ENCODE results near the gene CATSPERE.

CATSPERE gene, protein sequence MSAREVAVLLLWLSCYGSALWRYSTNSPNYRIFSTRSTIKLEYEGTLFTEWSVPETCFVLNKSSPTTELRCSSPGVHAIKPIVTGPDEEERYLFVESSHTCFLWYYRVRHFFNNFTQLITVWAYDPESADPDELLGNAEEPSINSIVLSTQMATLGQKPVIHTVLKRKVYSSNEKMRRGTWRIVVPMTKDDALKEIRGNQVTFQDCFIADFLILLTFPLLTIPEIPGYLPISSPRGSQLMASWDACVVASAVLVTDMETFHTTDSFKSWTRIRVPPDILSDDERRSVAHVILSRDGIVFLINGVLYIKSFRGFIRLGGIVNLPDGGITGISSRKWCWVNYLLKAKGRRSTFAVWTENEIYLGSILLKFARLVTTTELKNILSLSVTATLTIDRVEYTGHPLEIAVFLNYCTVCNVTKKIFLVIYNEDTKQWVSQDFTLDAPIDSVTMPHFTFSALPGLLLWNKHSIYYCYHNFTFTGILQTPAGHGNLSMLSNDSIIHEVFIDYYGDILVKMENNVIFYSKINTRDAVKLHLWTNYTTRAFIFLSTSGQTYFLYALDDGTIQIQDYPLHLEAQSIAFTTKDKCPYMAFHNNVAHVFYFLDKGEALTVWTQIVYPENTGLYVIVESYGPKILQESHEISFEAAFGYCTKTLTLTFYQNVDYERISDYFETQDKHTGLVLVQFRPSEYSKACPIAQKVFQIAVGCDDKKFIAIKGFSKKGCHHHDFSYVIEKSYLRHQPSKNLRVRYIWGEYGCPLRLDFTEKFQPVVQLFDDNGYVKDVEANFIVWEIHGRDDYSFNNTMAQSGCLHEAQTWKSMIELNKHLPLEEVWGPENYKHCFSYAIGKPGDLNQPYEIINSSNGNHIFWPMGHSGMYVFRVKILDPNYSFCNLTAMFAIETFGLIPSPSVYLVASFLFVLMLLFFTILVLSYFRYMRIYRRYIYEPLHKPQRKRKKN

DNA sequence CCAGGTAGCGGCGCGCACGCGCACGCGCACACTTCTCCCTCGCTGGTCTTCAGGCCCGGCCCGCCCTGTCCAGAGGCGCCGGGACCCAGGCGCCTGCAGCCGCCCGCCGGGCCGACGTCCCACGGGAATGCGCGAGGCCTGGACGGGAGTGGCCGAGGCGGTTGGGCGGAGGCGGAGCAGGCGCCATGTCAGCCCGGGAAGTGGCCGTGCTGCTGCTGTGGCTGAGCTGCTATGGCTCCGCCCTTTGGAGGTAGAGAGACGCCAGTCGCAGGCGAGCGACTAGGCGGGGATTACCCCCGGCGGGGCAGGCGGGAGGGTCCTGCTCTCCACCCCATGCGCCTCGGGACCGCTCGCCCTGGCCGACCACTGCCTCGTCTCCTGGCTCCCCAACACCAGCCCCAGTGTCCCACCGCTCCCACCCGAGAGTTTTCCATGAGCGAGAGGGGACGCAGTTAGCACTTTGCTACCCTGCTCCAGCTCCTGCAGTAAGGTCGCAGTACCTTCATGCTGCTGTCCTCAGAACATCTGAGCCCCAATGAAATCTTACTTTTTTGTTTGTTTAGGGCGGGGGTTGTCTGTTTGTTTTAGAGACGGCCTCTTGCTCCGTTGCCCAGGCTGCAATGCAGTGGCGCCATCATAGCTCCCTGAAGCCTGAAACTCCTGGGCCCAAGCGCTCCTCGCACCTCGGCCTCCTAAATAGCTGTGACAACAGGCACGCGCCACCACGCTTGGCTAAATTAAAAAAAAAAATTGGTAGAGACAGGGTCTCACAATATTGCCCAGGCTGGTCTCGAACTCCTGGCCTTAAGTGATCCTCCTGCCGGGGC lies at the start of gene CATSPERE:
TSS of gene CATSPERE (plus strand) at position 29 of the 827 bp plus-strand sequence. CDS start at position 186, 157 bp downstream.
- TF ChIP-seq, protein P1, sequence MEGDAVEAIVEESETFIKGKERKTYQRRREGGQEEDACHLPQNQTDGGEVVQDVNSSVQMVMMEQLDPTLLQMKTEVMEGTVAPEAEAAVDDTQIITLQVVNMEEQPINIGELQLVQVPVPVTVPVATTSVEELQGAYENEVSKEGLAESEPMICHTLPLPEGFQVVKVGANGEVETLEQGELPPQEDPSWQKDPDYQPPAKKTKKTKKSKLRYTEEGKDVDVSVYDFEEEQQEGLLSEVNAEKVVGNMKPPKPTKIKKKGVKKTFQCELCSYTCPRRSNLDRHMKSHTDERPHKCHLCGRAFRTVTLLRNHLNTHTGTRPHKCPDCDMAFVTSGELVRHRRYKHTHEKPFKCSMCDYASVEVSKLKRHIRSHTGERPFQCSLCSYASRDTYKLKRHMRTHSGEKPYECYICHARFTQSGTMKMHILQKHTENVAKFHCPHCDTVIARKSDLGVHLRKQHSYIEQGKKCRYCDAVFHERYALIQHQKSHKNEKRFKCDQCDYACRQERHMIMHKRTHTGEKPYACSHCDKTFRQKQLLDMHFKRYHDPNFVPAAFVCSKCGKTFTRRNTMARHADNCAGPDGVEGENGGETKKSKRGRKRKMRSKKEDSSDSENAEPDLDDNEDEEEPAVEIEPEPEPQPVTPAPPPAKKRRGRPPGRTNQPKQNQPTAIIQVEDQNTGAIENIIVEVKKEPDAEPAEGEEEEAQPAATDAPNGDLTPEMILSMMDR (IDR thresholded peaks at IDR 0.05), result no peak
- peak within 1 kb of the TSS; percentile 91 for H3K27ac Mint-ChIP-seq
- peak within 1 kb of the TSS; percentile 84 for H3K4me3 Mint-ChIP-seq
- H3K27me3 Mint-ChIP-seq (ENCODE audit: low read depth, poor library complexity), result no peaks in the 10 kb centered on the region
- peak; percentile 83 for DNase-seq
- H3K36me3 Mint-ChIP-seq (ENCODE audit: low read depth), result peaks cover 22% of the 10 kb centered on the region
- peaks cover 38% of the 10 kb centered on the region for H3K9me3 Mint-ChIP-seq
- H3K4me1 Mint-ChIP-seq, result peaks cover 5% of the 10 kb centered on the region

DNA sequence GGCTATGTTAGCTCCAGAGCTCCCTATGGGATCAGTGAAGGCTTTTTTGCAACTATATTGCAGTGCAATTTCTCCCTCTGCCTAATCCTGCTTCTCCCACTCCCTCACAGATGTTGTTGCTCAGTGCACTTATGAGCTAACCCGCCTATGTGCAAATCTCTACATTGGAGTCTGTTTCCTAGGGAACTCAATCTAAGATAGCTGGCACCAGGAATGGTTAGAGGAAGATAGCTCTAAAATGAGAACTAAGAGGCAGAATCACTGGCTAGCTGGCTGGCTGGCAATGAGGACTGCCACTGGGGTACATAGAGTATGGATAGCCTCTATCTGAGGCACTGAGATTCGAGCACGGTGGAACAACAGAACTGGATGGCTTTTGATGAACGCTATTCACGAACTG lies 48.9 kb upstream of the CATSPERE start:
- H3K4me1 Mint-ChIP-seq, result no peaks in the 10 kb centered on the region
- no peak for DNase-seq
- H3K27me3 Mint-ChIP-seq (ENCODE audit: low read depth, poor library complexity), result no peaks in the 10 kb centered on the region
- no peaks in the 10 kb centered on the region for H3K9me3 Mint-ChIP-seq
- H3K27ac Mint-ChIP-seq, result peak overlapping the region; percentile 30
- TF ChIP-seq, protein P1 (IDR thresholded peaks at IDR 0.05), result no peak
- no peak overlapping the region for H3K4me3 Mint-ChIP-seq
- peaks cover 78% of the 10 kb centered on the region for H3K36me3 Mint-ChIP-seq (ENCODE audit: low read depth)

DNA sequence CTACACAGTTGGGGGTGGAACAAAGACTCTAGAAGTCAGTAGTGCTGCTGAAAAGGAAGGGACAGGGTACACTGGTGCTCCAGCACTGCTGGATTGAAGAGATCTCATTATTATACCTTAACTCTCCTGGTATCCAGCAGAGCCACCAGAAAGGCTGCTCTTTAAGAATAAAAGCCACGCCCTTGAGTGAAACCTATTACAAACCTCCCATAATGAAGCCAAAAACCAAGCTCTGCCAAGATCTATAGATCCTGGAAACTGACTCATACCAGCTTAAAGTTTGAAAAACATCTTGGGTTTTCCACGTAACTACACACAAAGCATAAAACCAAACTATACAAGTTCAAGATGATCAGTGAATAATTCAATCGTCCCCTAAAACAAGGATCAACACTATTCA lies 47.3 kb upstream of the CATSPERE start:
- Mint-ChIP-seq H3K4me1 (no peaks in the 10 kb centered on the region), H3K9me3 (no peaks in the 10 kb centered on the region), H3K36me3 (ENCODE audit: low read depth) (peaks cover 82% of the 10 kb centered on the region), H3K27me3 (ENCODE audit: low read depth, poor library complexity) (no peaks in the 10 kb centered on the region), H3K27ac (no peak overlapping the region), H3K4me3 (no peak overlapping the region)
- TF ChIP-seq, protein P1 (IDR thresholded peaks at IDR 0.05), result no peak
- DNase-seq, result no peak

DNA sequence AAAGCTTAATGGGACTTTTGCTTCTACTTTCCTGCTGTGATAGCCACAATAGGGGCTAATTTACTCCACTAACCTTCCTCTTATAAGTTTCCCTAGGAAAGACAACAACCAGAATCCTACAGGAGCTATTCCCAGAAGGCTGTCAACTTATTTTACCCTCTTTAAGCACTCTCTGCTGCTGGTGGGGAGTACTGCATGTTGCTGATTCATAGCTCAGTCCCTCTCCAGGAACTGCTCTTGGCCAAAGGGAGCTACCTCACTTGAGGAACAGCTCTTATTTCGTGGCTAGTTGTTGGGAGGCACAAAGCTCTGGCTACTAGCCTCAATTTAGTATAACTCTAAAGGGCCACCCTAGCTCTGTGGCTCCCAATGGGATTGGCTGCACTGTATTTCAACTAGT lies 46.5 kb upstream of the CATSPERE start:
- Mint-ChIP-seq H3K36me3 (ENCODE audit: low read depth) (peaks cover 80% of the 10 kb centered on the region), H3K27me3 (ENCODE audit: low read depth, poor library complexity) (no peaks in the 10 kb centered on the region)

DNA sequence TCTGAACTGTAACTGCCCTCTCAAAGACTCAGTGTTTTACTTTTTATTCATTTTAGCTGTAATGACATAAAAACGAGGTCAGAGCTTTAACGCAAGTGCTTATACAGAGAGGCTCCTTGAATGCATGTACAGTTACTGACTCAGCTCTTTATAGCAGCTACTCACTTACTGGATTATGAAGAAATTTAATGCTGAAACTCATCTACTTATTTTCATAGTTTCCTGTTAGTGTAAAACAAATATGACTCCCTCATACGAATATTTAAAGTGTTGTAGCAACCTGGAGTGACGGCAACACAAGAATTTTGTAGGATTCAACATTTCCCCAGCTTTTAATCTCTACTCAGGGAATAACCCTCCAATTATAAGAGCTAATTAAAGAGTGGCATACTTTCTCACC lies 42.0 kb upstream of the CATSPERE start:
- Mint-ChIP-seq H3K27me3 (ENCODE audit: low read depth, poor library complexity) (no peaks in the 10 kb centered on the region), H3K27ac (no peak overlapping the region), H3K36me3 (ENCODE audit: low read depth) (peaks cover 66% of the 10 kb centered on the region), H3K4me1 (no peaks in the 10 kb centered on the region), H3K9me3 (no peaks in the 10 kb centered on the region), H3K4me3 (no peak overlapping the region)
- TF ChIP-seq, protein P1 (IDR thresholded peaks at IDR 0.05), result no peak
- no peak for DNase-seq

More for the DNA sequence above, 46.5 kb upstream of the CATSPERE start:
- no peak overlapping the region for H3K4me3 Mint-ChIP-seq
- H3K4me1 Mint-ChIP-seq, result no peaks in the 10 kb centered on the region
- peak overlapping the region; percentile 21 for H3K27ac Mint-ChIP-seq
- TF ChIP-seq, protein P1 (IDR thresholded peaks at IDR 0.05), result no peak
- no peaks in the 10 kb centered on the region for H3K9me3 Mint-ChIP-seq
- no peak for DNase-seq
